SKM-1 (cell line): ENCODE data around the gene EPHB1.
A peak's percentile ranks its signal among the peaks of the same experiment; 100 is the strongest.

ENCODE experiments used
- DNase-seq: peaks from one replicate; lab custom pipeline; 2025; ENCODE audit not compliant: unreplicated experiment; lab: John Stamatoyannopoulos, UW

The EPHB1 gene

DNA sequence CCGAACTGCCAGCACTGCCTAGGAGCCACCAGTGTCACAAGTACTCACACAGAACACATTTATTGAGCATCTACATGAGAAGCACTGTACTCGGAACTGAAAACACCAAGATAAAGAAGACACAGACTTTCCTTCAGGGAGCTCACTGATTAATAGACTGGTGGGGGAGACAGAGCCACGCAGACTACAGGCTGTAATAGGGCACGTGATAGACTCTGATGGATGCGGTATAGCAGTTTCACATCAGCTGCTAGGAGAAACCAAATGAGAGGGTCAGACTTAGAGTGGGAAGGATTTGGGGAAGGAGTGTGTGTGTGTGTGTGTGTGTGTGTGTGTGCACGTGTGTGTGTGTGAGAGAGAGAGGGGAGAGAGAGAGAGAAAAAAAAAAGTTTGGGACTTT lies 12.1 kb downstream of the EPHB1 start:
- no peak for DNase-seq

DNA sequence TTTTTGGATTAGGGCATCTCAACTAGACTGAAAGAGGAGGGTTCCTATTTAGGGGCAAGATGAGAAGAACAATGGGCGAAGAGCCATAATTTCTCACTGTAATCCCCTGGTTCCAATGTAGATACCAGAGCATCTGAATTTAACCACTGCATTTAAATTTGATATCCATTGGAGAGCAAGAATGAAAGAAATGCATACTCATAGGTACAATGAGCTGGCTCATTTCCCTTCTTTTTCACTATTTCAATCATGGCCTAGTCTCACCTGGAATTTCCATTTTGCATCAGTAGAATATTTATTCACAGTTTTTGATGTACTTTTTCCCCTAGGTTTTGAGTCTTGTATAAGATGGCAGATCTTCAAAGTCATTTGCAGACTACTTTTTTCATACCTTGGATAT lies 13.8 kb downstream of the EPHB1 start:
- no peak for DNase-seq

DNA sequence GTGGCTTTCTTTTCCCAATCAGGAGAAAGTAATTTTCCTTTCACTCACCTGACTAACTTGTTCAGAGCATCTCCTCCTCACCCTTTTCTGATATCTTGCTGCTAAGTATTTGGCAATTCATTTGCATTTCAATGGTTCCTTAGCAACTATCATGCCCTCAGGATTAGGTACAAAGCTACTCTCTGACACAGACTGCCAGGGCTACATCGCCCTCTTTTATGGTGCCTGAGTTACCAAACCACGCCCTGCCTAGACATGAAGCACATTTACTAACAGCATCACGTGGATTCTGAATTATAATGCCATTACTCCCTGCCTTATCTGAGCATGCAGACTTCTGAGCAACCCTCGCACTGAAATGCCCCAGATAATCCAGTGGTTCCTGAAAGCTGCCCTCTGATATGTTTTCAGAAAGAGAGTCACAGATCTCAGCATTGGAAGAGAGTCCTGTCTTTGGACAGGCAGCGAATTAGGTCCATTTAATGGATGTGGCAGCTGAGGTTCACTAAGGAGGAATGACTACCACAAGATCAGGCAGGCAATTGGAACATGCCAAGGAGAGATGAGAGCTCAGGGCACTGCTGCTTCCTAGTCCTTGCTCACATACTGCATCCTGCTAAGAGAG lies 14.5 kb downstream of the EPHB1 start:
- no peak for DNase-seq

DNA sequence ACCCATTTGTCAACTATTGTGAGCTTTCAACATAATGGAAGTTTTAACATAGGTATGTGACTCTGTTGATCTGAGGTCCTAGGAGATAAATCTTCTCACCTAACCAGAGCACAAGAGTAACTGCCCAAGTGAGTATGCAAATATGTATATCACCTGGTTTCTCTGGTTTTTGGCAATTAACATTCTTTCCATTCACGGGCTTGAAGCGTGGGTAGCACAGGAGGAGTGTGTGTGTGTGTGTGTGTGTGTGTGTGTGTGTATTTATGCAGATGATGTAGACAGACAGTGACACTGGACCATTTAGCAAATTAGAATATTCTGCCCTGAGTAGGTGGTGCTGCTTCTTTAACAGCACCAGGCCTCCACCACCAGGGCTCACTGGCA lies 15.0 kb downstream of the EPHB1 start:
- DNase-seq: no peak

DNA sequence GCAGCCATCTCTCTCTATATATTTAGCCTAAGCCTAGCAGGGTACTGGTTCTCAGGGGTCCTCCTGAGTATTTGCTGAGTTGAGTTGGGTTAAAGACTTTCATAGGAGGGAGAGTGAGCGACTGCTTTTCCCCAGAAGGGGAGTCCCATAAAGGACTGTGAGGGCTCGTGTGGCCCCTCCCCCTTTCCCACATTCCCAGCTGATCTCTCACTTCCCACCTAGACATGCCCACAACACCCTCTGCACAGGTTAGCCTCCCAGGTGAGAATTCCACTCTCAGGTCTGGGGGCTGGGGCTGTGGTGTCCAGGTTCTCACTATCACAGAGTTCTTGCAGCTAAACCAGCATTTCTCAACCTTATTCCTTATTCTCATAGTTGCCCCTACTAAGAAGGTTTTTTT lies 15.8 kb downstream of the EPHB1 start:
- DNase-seq: no peak

DNA sequence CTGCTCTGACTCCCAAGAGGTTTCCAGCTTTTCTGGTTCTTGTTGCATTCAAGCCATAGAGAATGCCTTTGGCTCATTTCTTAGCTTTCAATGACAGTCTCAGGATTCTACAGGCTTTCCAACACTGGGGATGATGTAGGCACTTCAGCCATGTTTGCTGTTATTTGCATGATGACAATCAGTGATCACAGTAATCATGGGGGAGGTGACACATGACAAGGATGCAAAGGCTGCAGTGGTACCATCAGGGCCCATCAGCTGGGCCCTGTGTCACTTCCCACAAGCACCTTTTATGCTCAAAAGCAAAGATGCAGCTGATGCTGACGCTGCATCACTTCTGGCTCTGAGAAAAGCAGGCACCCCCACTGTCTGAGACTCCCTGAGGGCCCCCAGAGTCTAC lies 18.6 kb downstream of the EPHB1 start:
- no peak for DNase-seq

DNA sequence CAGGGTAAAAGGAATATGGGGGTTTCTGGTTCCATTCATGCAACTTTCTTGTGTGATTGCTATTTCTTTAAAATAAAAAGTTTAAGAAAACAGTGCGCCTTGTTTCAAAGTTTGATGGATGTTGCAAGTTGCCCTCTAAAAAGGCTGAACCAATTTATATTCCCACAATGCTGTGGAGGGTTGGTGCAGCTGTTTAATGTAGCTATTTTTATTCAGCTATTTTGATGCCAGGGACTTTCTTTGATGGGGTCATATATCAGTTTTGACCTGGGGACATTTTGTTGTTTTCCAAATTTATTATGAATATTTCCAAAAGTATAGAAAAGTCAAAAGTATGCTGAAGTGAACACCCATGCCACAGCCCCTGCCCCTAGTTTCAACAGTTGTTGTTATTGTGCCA lies 20.5 kb downstream of the EPHB1 start:
- no peak for DNase-seq

DNA sequence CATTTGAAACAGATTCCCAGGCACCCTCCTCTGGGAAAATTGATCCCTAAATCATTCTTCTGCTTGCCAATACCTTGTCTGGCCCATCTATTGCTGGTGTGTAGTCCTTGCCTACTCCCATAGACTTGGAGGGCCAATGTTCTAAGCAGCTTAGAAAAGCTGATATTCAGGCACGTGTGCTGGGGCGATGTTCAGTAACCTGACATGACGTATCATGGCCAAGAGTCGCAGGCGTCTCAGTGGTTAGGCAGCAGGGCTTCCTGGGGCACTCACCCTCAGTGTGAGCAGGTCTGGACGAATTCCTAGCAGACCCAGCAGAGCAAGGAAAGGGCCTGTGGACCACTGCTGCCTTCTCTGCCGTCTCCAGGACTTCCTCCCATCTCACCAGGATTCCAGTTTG lies 21.6 kb downstream of the EPHB1 start:
- no peak for DNase-seq

DNA sequence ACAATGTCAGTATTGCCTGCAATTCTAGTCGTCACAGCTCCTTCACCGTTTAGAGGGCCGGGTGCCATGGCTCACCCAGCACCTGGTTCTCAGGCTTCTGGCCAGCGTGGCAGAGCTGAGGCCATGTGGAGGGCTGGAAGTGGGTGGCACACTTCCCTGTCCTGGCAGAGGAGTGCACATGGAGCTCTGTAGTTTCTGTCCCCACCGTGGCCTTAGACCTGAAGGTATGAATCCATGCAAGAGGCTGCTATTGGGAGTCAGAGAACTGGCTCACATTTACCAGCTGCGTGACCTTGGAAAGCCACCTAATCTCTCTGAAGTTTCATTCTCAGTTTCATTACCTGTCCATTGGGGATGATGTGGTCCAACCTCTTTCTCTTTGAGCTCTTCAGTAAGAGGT lies 22.2 kb downstream of the EPHB1 start:
- DNase-seq: no peak

DNA sequence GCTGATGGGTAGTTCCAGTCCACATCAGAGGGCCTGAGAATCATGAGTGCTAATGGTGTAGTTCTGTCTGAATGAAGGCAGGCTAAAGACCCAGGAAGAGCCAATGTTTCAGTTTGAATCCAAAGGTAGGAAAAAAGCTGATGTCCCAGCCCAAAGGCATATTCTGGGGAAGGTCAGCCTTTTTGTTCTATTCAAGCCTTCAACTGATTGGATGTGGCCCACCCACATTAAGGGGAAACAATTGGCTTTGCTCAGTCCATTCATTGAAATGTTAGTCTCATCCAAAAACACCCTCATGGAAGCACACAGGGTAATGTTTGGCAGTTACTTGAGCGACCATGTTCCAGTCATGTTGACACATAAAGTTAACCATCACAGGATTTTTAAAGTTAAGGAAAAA lies 25.9 kb downstream of the EPHB1 start:
- no peak for DNase-seq

DNA sequence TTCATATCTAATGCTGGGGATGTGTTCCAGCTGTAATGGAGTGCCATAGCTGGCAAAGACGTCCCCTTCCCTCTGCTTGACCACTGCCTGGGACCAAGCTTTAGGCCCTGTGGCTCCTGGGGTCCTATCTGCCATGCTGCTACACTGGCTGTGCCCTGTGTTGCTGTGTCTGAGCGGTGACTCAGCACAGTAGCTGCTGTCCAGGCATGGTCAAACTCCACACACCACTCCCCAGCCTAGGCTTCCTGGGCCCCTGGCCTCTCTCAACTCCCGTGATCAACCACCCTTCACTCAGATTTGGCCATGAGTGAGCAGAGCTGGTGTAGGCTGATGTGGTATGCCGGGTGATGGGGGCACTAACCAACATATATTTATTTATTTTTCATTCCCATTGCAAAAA lies 27.0 kb downstream of the EPHB1 start:
- DNase-seq: no peak

DNA sequence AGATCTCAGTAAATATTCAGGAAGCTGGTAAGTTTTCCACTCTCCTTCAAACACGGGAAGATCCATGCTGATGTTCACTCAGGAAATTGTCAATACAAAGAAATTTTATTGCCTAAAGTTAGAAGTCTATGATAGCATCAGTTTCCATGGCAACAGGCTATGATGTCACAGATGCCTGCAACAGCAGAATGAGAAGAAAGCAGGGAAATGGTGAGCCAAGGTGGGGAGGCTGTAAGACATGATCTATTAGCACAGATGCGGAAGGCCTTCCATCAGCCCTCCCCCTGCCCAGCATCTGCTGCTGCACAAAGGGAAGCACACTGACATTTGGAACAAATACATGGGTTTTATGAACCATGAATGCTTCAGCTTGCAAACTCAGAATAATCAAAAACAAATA lies 28.6 kb downstream of the EPHB1 start:
- no peak for DNase-seq

DNA sequence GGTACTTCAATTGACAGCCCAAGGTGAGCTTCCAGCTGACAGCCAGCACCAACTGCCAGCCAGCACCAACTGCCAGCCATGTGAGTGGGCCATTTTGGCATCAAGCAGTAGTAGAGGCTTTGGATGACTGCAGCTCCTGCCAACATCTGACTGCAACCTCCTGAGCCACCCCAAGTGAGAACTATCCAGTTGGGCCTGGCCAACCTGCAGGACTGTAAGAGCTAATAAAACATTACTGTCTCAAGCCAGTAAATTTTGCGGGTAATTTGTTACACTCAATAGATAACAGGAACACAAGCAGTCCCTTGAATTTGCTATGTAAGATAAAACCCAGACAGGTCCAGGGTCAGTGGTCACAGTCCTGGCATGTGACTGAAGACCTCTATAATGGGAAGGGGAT lies 29.7 kb downstream of the EPHB1 start:
- DNase-seq: no peak

DNA sequence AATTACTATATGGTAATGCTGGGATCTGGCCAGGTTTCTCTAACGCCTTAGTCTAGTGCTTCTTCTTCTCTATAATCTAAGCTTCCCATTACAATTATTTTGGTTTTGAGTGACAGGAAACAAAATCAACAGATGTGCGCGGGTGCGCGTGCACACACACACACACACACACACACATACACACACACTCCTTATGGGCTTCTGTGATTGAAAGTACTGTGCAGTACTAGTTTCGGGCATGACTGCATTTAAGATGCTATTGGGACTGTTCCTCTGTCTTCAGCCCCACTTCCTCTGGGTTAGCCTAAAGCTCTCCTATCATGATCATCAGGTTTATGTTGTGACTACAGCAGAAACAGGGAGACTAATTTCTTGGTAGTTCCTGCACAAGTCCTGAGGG lies 32.2 kb downstream of the EPHB1 start:
- DNase-seq: no peak

DNA sequence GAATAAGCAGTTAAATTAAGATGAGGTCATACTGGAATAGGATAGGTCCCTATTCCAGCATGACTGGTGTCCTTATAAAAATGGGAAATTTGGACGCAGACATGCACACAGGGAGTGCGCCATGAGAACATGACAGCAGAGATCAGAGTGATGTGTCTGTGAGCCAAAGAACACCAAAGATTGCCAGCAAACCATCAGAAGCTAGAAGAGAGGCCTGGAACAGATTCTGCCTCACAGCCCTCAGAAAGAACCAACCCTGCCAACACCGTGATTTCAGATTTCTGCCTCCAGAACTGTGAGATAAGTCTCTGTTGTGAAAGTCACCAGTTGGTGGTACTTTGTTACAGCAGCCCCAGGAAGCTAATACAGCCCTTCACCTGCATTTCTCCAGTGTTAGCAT lies 34.7 kb downstream of the EPHB1 start:
- DNase-seq: no peak

DNA sequence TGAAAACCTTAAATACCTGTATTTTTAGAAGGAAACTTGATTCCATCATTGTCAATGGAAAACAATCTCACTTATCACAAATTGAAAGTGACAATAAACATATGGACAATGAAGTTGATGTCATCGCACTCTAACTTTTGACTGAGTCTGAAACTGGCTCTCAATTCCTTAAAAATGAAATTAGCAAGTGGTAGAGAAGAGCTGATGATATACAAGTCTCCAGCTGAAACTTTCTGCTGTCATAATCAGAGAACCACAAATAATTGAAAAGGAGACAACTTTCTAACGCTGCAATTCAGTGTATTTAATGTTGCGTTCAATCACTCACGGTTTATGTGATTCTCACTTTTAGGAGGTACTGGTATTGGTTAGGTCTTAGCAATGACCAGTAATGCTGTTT lies 37.5 kb downstream of the EPHB1 start:
- no peak for DNase-seq

DNA sequence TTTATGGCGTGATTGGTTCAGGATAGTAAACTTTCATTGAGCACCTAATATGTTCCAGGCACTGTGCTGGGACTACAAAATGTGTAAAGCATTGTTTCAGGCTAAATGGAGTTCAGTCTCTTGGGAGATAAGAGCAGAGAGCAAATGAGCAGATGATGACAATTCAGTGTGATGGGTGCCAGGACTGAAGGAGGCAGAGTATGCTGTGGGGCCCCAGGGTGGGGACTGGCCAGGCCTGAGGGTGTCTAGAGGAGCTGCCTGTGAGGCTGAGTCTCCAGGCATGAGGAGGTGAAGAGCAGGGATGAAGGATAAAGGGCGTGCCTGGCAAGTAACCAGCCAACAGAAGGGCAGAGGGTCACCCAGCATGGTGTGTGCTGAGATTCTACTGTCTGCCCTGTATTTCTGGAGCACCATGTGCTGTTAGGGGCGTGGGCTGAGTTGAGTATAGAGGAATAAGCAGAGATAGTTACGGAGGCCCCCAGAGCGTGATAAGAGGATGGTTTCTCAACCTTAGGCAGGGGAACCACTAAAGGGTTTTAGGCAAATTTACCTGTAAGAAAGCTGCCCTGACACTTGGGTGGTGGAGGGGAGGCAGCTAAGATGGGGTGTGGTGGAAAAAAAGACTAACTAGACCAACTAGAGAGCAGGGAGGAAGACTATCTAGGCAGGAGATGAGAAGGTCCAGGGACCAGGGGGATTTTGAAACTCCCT lies 38.5 kb downstream of the EPHB1 start:
- DNase-seq: no peak

DNA sequence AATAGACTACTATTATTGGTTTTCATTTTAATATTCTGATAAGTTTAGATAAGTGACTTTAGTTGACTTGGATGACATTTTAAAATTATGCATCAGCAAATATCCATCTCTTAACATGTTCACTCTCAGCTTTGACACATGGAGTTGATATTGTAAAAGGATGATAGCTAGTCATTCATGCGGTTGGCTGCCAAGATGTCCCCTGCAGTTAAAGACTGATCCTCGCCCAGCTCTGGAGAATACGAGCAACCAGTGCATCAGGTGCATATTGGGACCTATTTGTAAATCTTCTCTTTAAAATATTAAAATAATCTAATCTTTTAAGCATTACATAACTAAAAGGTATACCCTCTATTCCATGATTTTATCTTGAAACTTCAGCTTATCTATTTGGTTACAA lies 41.9 kb downstream of the EPHB1 start:
- no peak for DNase-seq

DNA sequence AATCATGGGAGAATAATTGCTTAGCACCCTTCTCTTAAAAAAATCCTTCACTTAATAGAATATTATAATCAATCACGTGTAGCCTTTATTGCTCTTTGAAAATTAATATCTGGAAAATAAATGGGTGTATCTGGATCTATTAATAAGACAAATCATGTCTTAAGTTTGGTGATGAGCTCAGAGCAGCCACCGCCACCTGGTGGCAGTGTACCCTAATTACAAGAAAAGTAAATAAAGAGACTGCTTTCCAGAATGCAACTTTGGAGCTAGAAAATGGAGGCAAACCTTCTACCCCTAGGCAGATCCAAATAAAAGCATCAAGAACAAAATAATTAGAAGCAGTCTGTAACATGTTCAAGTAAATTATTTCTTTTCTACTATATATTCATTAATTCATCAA lies 43.5 kb downstream of the EPHB1 start:
- DNase-seq: no peak

DNA sequence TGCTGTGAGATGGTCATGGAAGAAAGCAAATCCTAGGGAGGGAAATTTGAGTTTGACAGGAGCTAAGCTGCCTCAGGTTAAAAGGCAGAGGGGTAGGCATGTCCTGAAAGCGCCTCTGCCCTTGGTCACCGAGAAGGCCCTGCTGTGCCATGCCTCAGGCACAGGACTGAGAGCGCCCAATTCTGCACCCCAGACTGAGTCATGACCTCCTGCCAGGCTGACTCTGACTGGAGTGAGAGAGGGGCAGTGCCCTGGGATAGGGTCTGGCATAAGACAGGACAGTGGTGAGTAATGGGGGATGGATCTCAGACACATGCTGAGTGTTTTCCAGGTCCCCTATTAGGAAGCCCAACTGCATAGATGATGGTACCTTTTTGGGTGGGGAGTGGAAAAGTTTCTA lies 44.4 kb downstream of the EPHB1 start:
- DNase-seq: no peak

DNA sequence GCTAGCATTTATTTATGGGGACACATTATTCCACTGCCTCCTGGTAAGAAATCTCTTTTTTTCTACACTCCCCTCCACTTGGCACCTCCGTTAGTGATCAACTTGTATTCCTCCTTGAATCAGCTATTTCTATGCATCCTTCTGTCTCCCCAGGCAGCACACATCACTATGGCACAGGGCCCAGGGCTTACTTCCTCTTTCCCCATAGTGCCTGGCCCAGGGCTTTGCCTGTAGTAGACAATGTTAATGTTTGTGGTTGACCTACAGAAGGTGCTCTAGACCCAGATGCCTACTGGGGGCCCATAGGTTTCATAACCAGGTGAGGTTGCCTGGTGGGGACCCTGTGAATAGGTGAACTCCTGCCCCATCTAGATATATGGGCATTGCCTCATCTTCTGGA lies 44.9 kb downstream of the EPHB1 start:
- peak; percentile 34 for DNase-seq

DNA sequence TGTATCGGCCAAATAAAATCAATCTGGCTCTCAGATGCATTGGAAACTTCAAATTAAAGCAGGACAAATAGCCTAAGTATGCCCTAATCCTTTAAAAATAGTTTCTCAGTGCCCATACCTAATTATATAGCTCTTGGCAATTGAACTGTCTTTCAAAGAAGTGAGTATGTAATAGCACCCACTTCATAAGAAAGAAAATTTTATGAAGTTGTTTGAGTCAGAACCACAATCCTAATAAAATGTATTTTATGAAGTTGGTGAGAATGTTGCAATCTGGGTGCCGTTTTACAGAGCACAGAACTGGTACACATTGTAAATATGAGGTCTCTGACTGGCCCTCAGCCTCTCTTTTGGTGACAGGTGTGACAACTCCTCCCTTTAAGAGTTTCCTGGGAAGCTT lies 45.4 kb downstream of the EPHB1 start:
- DNase-seq: no peak

DNA sequence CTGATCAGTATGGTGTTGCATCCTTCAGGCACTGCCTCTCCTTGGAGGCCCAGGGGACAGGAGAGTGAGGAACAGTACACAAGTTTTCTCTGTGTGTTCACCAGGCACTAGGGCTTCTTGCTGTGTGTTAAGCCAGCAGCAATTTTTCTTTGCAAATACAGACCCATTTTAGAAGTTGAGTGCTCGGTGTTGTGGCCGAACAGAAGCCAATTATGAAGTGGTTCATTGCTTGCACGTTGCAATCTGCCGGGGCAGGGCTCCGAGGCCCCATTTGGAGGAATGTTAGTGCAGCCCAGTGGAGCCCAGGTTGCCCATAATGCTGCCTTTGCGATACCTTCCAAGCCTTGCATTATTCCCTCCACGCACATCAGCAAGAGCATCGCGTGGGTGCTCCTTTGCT lies 51.0 kb downstream of the EPHB1 start:
- DNase-seq: no peak
